ENCODE data around the gene TUT7.
"Not testable (repeated sequence)": the region's sequence is repeated elsewhere in the genome, so short reads cannot be mapped to it uniquely, and the experiment has no call there.

The TUT7 gene

GRCh38 chr9:86350006-86350760 lies 4.0 kb downstream of the TUT7 start:
- no peak for DNase-seq

- no peak for DNase-seq
Measured at GRCh38 chr9:86349271-86349670, 4.9 kb downstream of the TUT7 start.

GRCh38 chr9:86347991-86348390 lies 6.2 kb downstream of the TUT7 start:
- DNase-seq = no peak

- no peak for DNase-seq
Measured at GRCh38 chr9:86344818-86345217, 9.4 kb downstream of the TUT7 start.

GRCh38 chr9:86342269-86342668 lies 11.9 kb downstream of the TUT7 start:
- no peak for DNase-seq

GRCh38 chr9:86341007-86341491 lies 13.2 kb downstream of the TUT7 start:
- no peak for DNase-seq

- no peak for DNase-seq
Measured at GRCh38 chr9:86340356-86341006, 13.7 kb downstream of the TUT7 start.

- no peak for DNase-seq
Measured at GRCh38 chr9:86337469-86338108, 16.6 kb downstream of the TUT7 start.

GRCh38 chr9:86336058-86336457 lies 18.2 kb downstream of the TUT7 start:
- no peak for DNase-seq

- DNase-seq = no peak
Measured at GRCh38 chr9:86333651-86334050, 20.6 kb downstream of the TUT7 start.

GRCh38 chr9:86330186-86330585 lies 24.0 kb downstream of the TUT7 start:
- no peak for DNase-seq

- DNase-seq = no peak
Measured at GRCh38 chr9:86329649-86330048, 24.6 kb downstream of the TUT7 start.

- no peak for DNase-seq
Measured at GRCh38 chr9:86328156-86328555, 26.1 kb downstream of the TUT7 start.

GRCh38 chr9:86326536-86326935 lies 27.7 kb downstream of the TUT7 start:
- no peak for DNase-seq

- no peak for DNase-seq
Measured at GRCh38 chr9:86324901-86325300, 29.3 kb downstream of the TUT7 start.

- DNase-seq = no peak
Measured at GRCh38 chr9:86324308-86324707, 29.9 kb downstream of the TUT7 start.

GRCh38 chr9:86322973-86323644 lies 31.1 kb downstream of the TUT7 start:
- no peak for DNase-seq

- DNase-seq = no peak
Measured at GRCh38 chr9:86321373-86321772, 32.8 kb downstream of the TUT7 start.

- no peak for DNase-seq
Measured at GRCh38 chr9:86318187-86318586, 36.0 kb downstream of the TUT7 start.

GRCh38 chr9:86315078-86315477 lies 39.1 kb downstream of the TUT7 start:
- no peak for DNase-seq

GRCh38 chr9:86312959-86313358 lies 41.3 kb downstream of the TUT7 start:
- DNase-seq = not testable (repeated sequence)

GRCh38 chr9:86308687-86309086 lies 45.5 kb downstream of the TUT7 start:
- no peak for DNase-seq

GRCh38 chr9:86304236-86304730 lies 49.9 kb downstream of the TUT7 start:
- DNase-seq = no peak
